ENCODE results near the gene PCDH9.

PCDH9 gene

DNA sequence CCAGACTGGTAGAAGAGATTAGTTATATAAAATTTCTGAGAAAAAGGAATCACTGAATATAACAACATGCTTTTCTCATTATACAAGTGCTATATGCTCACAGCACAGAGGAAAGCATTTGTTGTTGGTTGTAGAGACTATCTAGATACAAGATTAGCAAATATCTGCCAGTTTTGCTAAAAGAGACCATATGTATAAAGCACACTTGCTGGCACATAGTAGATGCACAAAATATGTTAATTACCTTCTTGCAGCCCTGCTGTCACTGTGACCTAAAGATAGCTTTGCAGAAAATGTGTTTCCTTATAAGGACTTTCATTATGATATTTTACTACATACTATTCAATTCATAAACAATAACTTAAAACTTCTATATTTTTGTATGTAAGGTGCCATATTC lies 755.1 kb downstream of the PCDH9 start:
- no peak for DNase-seq (ENCODE audit: low read depth, low spot score)
- no peaks in the 10 kb centered on the region for H3K27me3 ChIP-seq (ENCODE audit: insufficient read depth, insufficient read length)
- H3K36me3 ChIP-seq (ENCODE audit: insufficient read depth, insufficient read length, low read length) = no peaks in the 10 kb centered on the region
- no peak overlapping the region for H3K4me3 ChIP-seq (ENCODE audit: insufficient read length, low read depth)
- no peaks in the 10 kb centered on the region for H3K9me3 ChIP-seq (ENCODE audit: insufficient read depth, low read length)
- H3K9ac ChIP-seq (ENCODE audit: insufficient read length, low read depth) = no peak overlapping the region
- TF ChIP-seq ZNF274 (IDR thresholded peaks at IDR 0.05; ENCODE audit: low read depth, low read length) (no peak), YY1 (IDR thresholded peaks at IDR 0.05; ENCODE audit: insufficient read depth, insufficient read length) (no peak), SUZ12 (IDR thresholded peaks at IDR 0.05; ENCODE audit: extremely low read depth, insufficient read depth, insufficient read length) (no peak)
- H3K4me1 ChIP-seq (ENCODE audit: insufficient read depth, insufficient read length) = no peaks in the 10 kb centered on the region

DNA sequence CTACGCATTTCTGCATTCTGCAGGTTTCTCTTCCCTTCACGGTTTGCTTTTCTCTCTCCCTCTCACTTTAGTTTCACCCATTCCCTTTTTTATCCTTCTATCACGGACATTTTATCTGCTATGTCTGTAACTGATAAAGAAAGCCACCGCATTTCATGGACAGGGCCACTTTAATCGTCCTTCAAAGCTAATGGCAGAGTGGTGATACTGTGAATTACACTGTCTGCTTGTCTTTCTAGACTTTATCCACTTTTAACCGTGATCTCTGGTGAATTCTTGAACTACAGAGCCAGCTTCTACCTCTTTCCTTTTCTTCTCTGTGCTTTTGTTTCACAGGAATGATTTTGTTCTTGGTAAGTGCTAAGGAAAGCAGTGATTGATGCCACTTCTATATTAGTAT lies 760.4 kb downstream of the PCDH9 start:
- no peak overlapping the region for H3K9ac ChIP-seq (ENCODE audit: insufficient read length, low read depth)
- H3K9me3 ChIP-seq (ENCODE audit: insufficient read depth, low read length) = no peaks in the 10 kb centered on the region
- H3K27me3 ChIP-seq (ENCODE audit: insufficient read depth, insufficient read length) = no peaks in the 10 kb centered on the region
- H3K36me3 ChIP-seq (ENCODE audit: insufficient read depth, insufficient read length, low read length) = no peaks in the 10 kb centered on the region
- TF ChIP-seq ZNF274 (IDR thresholded peaks at IDR 0.05; ENCODE audit: low read depth, low read length) (no peak), YY1 (IDR thresholded peaks at IDR 0.05; ENCODE audit: insufficient read depth, insufficient read length) (no peak), SUZ12 (IDR thresholded peaks at IDR 0.05; ENCODE audit: extremely low read depth, insufficient read depth, insufficient read length) (no peak)
- H3K4me1 ChIP-seq (ENCODE audit: insufficient read depth, insufficient read length) = no peaks in the 10 kb centered on the region
- no peak for DNase-seq (ENCODE audit: low read depth, low spot score)
- H3K4me3 ChIP-seq (ENCODE audit: insufficient read length, low read depth) = no peak overlapping the region

DNA sequence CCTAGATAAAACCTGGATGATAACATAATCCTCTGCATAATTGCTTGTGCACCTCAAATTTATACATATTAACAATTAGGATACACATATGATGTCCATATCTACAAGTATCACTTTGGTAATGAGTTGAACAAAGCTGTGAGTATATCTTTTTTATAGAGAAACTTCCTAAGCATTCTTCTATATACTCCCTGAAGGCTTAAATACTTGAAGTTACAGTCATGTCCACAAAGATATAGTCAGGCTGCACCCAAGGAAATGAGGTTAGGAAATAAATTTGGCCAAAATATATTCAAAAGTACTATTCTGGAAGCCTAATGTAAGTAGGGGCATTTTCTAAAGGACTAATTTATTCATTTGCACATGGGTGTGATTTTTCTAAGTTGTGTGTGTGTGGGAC lies 761.5 kb downstream of the PCDH9 start:
- Histone ChIP-seq H3K36me3 (ENCODE audit: insufficient read depth, insufficient read length, low read length) (no peaks in the 10 kb centered on the region), H3K4me3 (ENCODE audit: insufficient read length, low read depth) (no peak overlapping the region), H3K9ac (ENCODE audit: insufficient read length, low read depth) (no peak overlapping the region), H3K4me1 (ENCODE audit: insufficient read depth, insufficient read length) (no peaks in the 10 kb centered on the region), H3K27me3 (ENCODE audit: insufficient read depth, insufficient read length) (no peaks in the 10 kb centered on the region), H3K9me3 (ENCODE audit: insufficient read depth, low read length) (no peaks in the 10 kb centered on the region)
- DNase-seq (ENCODE audit: low read depth, low spot score) = no peak
- TF ChIP-seq YY1 (IDR thresholded peaks at IDR 0.05; ENCODE audit: insufficient read depth, insufficient read length) (no peak), SUZ12 (IDR thresholded peaks at IDR 0.05; ENCODE audit: extremely low read depth, insufficient read depth, insufficient read length) (no peak), ZNF274 (IDR thresholded peaks at IDR 0.05; ENCODE audit: low read depth, low read length) (no peak)

DNA sequence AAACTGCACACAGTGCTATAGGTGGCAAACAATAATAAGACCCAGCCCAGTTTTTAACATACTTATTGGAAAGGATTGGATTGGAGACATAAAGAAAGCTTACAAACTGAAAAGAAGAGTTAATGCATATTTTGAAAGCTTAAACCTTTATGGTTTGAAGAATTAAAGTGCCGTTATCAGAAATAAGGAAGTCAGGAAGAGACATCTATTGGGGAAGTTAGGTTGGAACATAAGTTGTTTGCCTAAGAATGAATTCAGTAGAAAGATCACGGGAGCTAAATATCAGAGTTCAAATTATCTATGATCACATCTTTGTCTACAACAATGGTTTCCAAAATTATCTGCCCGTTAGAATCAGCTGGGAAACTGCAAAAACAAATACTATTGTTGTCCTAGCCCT lies 767.9 kb downstream of the PCDH9 start:
- Histone ChIP-seq H3K27me3 (ENCODE audit: insufficient read depth, insufficient read length) (no peaks in the 10 kb centered on the region), H3K9ac (ENCODE audit: insufficient read length, low read depth) (no peak overlapping the region), H3K9me3 (ENCODE audit: insufficient read depth, low read length) (no peaks in the 10 kb centered on the region), H3K4me3 (ENCODE audit: insufficient read length, low read depth) (no peak overlapping the region), H3K36me3 (ENCODE audit: insufficient read depth, insufficient read length, low read length) (no peaks in the 10 kb centered on the region), H3K4me1 (ENCODE audit: insufficient read depth, insufficient read length) (no peaks in the 10 kb centered on the region)
- TF ChIP-seq YY1 (IDR thresholded peaks at IDR 0.05; ENCODE audit: insufficient read depth, insufficient read length) (no peak), ZNF274 (IDR thresholded peaks at IDR 0.05; ENCODE audit: low read depth, low read length) (no peak), SUZ12 (IDR thresholded peaks at IDR 0.05; ENCODE audit: extremely low read depth, insufficient read depth, insufficient read length) (no peak)
- no peak for DNase-seq (ENCODE audit: low read depth, low spot score)

GRCh38 chr13:66461021-66461420 lies 769.1 kb downstream of the PCDH9 start:
- no peak overlapping the region for H3K4me3 ChIP-seq (ENCODE audit: insufficient read length, low read depth)
- no peak for DNase-seq (ENCODE audit: low read depth, low spot score)

DNA sequence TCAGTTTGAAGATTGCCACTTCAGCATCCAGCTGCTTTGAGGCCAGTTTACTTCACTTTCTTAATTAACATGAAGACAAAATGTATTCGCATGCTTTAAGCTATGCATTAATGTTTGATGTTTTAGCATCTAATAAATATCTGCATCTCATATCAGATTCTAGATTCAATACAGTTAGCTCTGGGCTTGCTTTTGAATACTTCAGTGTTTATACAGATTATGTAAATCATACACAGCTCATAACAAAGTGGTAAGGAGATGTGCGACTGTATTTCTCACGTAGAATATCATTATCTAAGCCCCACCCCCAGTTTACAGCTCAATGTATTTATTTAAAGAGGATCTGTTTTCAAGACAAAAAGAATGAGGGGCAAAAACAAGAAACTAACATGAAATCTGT lies 770.5 kb downstream of the PCDH9 start:
- H3K9me3 ChIP-seq (ENCODE audit: insufficient read depth, low read length) = no peaks in the 10 kb centered on the region
- H3K4me3 ChIP-seq (ENCODE audit: insufficient read length, low read depth) = no peak overlapping the region
- TF ChIP-seq YY1 (IDR thresholded peaks at IDR 0.05; ENCODE audit: insufficient read depth, insufficient read length) (no peak), ZNF274 (IDR thresholded peaks at IDR 0.05; ENCODE audit: low read depth, low read length) (no peak), SUZ12 (IDR thresholded peaks at IDR 0.05; ENCODE audit: extremely low read depth, insufficient read depth, insufficient read length) (no peak)
- H3K27me3 ChIP-seq (ENCODE audit: insufficient read depth, insufficient read length) = no peaks in the 10 kb centered on the region
- H3K9ac ChIP-seq (ENCODE audit: insufficient read length, low read depth) = no peak overlapping the region
- H3K4me1 ChIP-seq (ENCODE audit: insufficient read depth, insufficient read length) = no peaks in the 10 kb centered on the region
- no peaks in the 10 kb centered on the region for H3K36me3 ChIP-seq (ENCODE audit: insufficient read depth, insufficient read length, low read length)
- no peak for DNase-seq (ENCODE audit: low read depth, low spot score)

More at GRCh38 chr13:66461021-66461420, 769.1 kb downstream of the PCDH9 start:
- Histone ChIP-seq H3K36me3 (ENCODE audit: insufficient read depth, insufficient read length, low read length) (no peaks in the 10 kb centered on the region), H3K9me3 (ENCODE audit: insufficient read depth, low read length) (no peaks in the 10 kb centered on the region), H3K9ac (ENCODE audit: insufficient read length, low read depth) (no peak overlapping the region), H3K27me3 (ENCODE audit: insufficient read depth, insufficient read length) (no peaks in the 10 kb centered on the region), H3K4me1 (ENCODE audit: insufficient read depth, insufficient read length) (no peaks in the 10 kb centered on the region)
- no peak for TF ChIP-seq ZNF274 (IDR thresholded peaks at IDR 0.05; ENCODE audit: low read depth, low read length)
- no peak for TF ChIP-seq SUZ12 (IDR thresholded peaks at IDR 0.05; ENCODE audit: extremely low read depth, insufficient read depth, insufficient read length)

- no peaks in the 10 kb centered on the region for H3K9me3 ChIP-seq (ENCODE audit: insufficient read depth, low read length)
- no peaks in the 10 kb centered on the region for H3K36me3 ChIP-seq (ENCODE audit: insufficient read depth, insufficient read length, low read length)
- H3K9ac ChIP-seq (ENCODE audit: insufficient read length, low read depth) = no peak overlapping the region
- H3K4me3 ChIP-seq (ENCODE audit: insufficient read length, low read depth) = no peak overlapping the region
- DNase-seq (ENCODE audit: low read depth, low spot score) = no peak
- no peaks in the 10 kb centered on the region for H3K27me3 ChIP-seq (ENCODE audit: insufficient read depth, insufficient read length)
- no peaks in the 10 kb centered on the region for H3K4me1 ChIP-seq (ENCODE audit: insufficient read depth, insufficient read length)
- TF ChIP-seq YY1 (IDR thresholded peaks at IDR 0.05; ENCODE audit: insufficient read depth, insufficient read length) (no peak), ZNF274 (IDR thresholded peaks at IDR 0.05; ENCODE audit: low read depth, low read length) (no peak), SUZ12 (IDR thresholded peaks at IDR 0.05; ENCODE audit: extremely low read depth, insufficient read depth, insufficient read length) (no peak)
These were observed 771.0 kb downstream of the PCDH9 start for GRCh38 chr13:66459143-66459542.

- Histone ChIP-seq H3K4me3 (ENCODE audit: insufficient read length, low read depth) (no peak overlapping the region), H3K27me3 (ENCODE audit: insufficient read depth, insufficient read length) (no peaks in the 10 kb centered on the region), H3K4me1 (ENCODE audit: insufficient read depth, insufficient read length) (no peaks in the 10 kb centered on the region), H3K36me3 (ENCODE audit: insufficient read depth, insufficient read length, low read length) (no peaks in the 10 kb centered on the region), H3K9ac (ENCODE audit: insufficient read length, low read depth) (no peak overlapping the region), H3K9me3 (ENCODE audit: insufficient read depth, low read length) (no peaks in the 10 kb centered on the region)
- TF ChIP-seq SUZ12 (IDR thresholded peaks at IDR 0.05; ENCODE audit: extremely low read depth, insufficient read depth, insufficient read length) = no peak
- no peak for TF ChIP-seq ZNF274 (IDR thresholded peaks at IDR 0.05; ENCODE audit: low read depth, low read length)
- TF ChIP-seq YY1 (IDR thresholded peaks at IDR 0.05; ENCODE audit: insufficient read depth, insufficient read length) = no peak
- DNase-seq (ENCODE audit: low read depth, low spot score) = no peak
These were observed 783.7 kb downstream of the PCDH9 start for GRCh38 chr13:66446413-66446812.

All from NT2/D1 (cell line).